Measurements from ENCODE around the gene OTULIN.

The OTULIN gene

GRCh38 chr5:14744296-14745187 is 80.0 kb downstream of the OTULIN start:
- no peak for DNase-seq

- DNase-seq: no peak
These were observed 80.7 kb downstream of the OTULIN start for GRCh38 chr5:14745188-14745563.

- DNase-seq: no peak
These were observed 81.2 kb downstream of the OTULIN start for GRCh38 chr5:14745753-14746152.

GRCh38 chr5:14748180-14748900 is 83.8 kb downstream of the OTULIN start:
- DNase-seq: no peak

Measured in hematopoietic multipotent progenitor cell treated with erythropoietin and hydrocortisone succinate and interleukin-3 and kit ligand, for 8 days (in vitro differentiated cells).